HepG2 (cell line): Measurements from ENCODE around the gene FAM162A. TPM values are rescaled to one million over a fixed set of nuclear protein-coding genes. Genes with fewer than 3 reads are reported as not detected.

Experiments
- ATF1 ChIP-seq: IDR thresholded peaks from 2 replicates; pipeline ENCODE4 v1.6.1; 2016; ENCODE audit warnings: mild to moderate bottlenecking, control low read depth
- CAMTA2 ChIP-seq: sonication (generic); formaldehyde crosslinking; IDR thresholded peaks from 2 replicates; pipeline ENCODE4 v1.4.0; 2020; ENCODE audit warnings: mild to moderate bottlenecking, missing genetic modification reagents, borderline replicate concordance
- CREM ChIP-seq, 2 experiments: sonication (generic) in 1 of 2; formaldehyde crosslinking in 1 of 2; IDR thresholded peaks; 2 replicates each; pipeline versions ENCODE4 v1.4.0 to v1.6.1; 2016 to 2020; ENCODE audit warnings: antibody characterized with exemption in 1 of 2, mild to moderate bottlenecking in 1 of 2, missing genetic modification reagents in 1 of 2
- DPF2 ChIP-seq: sonication (generic); formaldehyde crosslinking; IDR thresholded peaks from 2 replicates; pipeline ENCODE4 v1.4.0; 2020; ENCODE audit warnings: mild to moderate bottlenecking, low read depth, missing genetic modification reagents, borderline replicate concordance
- ELF3 ChIP-seq: IDR thresholded peaks from 2 replicates; pipeline ENCODE4 v1.6.1; 2016; ENCODE audit warnings: missing genetic modification reagents, missing compliant biosample characterization
- ELF4 ChIP-seq: sonication (generic); formaldehyde crosslinking; IDR thresholded peaks from 2 replicates; pipeline ENCODE4 v1.5.0; 2020; ENCODE audit warnings: missing genetic modification reagents, mild to moderate bottlenecking, moderate library complexity, borderline replicate concordance
- FIP1L1 ChIP-seq: fragments of 200-400 bp; formaldehyde crosslinking; IDR thresholded peaks from 2 replicates; pipeline ENCODE4 v1.6.1; 2018; ENCODE audit warnings: low read depth, mild to moderate bottlenecking, low read length, moderate library complexity, borderline replicate concordance; ENCODE audit not compliant: insufficient read depth
- FOSL1 ChIP-seq: sonication (generic); formaldehyde crosslinking; IDR thresholded peaks from 2 replicates; pipeline ENCODE4 v1.9.0; 2021; ENCODE audit warnings: missing genetic modification reagents, borderline replicate concordance
- HOXA3 ChIP-seq: sonication (generic); formaldehyde crosslinking; IDR thresholded peaks from 2 replicates; pipeline ENCODE4 v1.5.0; 2020; ENCODE audit warnings: missing genetic modification reagents
- IRF2 ChIP-seq: IDR thresholded peaks from 2 replicates; pipeline ENCODE4 v1.6.1; 2018; ENCODE audit warnings: missing genetic modification reagents, missing compliant biosample characterization
- KAT8 ChIP-seq: IDR thresholded peaks from 2 replicates; pipeline ENCODE4 v1.6.1; 2016; ENCODE audit warnings: missing genetic modification reagents, missing compliant biosample characterization
- NKX3-1 ChIP-seq: sonication (generic); formaldehyde crosslinking; IDR thresholded peaks from 2 replicates; pipeline ENCODE4 v1.5.0; 2020; ENCODE audit warnings: missing genetic modification reagents
- ONECUT2 ChIP-seq: sonication (generic); formaldehyde crosslinking; IDR thresholded peaks from 2 replicates; pipeline ENCODE4 v1.4.0; 2020; ENCODE audit warnings: missing genetic modification reagents
- PHF8 ChIP-seq: sonication (generic); formaldehyde crosslinking; IDR thresholded peaks from 2 replicates; pipeline ENCODE4 v1.5.0; 2020; ENCODE audit warnings: missing genetic modification reagents
- THAP11 ChIP-seq: IDR thresholded peaks from 2 replicates; pipeline ENCODE4 v1.6.1; 2016; ENCODE audit warnings: missing biosample characterization, missing genetic modification reagents
- ZBTB3 ChIP-seq: sonication (generic); formaldehyde crosslinking; IDR thresholded peaks from 2 replicates; pipeline ENCODE4 v1.4.0; 2020; ENCODE audit warnings: low read depth, mild to moderate bottlenecking, moderate library complexity, missing genetic modification reagents, borderline replicate concordance
- ZFP1 ChIP-seq: IDR thresholded peaks from 2 replicates; pipeline ENCODE4 v1.6.1; 2016
- ZFY ChIP-seq: sonication (generic); formaldehyde crosslinking; IDR thresholded peaks from 2 replicates; pipeline ENCODE4 v1.4.0; 2020; ENCODE audit warnings: missing genetic modification reagents
- ZKSCAN5 ChIP-seq: sonication (generic); formaldehyde crosslinking; IDR thresholded peaks from 2 replicates; pipeline ENCODE4 v1.5.1; 2020; ENCODE audit warnings: mild to moderate bottlenecking, missing genetic modification reagents
- ZMYM4 ChIP-seq: sonication (generic); formaldehyde crosslinking; IDR thresholded peaks from 2 replicates; pipeline ENCODE4 v1.8.1; 2023; ENCODE audit warnings: mild to moderate bottlenecking, missing genetic modification reagents
- ZNF12 ChIP-seq: sonication (generic); formaldehyde crosslinking; IDR thresholded peaks from 2 replicates; pipeline ENCODE4 v1.5.0; 2020; ENCODE audit warnings: missing genetic modification reagents
- ZNF563 ChIP-seq: sonication (generic); formaldehyde crosslinking; IDR thresholded peaks from 2 replicates; pipeline ENCODE4 v1.8.0; 2022; ENCODE audit warnings: mild to moderate bottlenecking, moderate library complexity, missing genetic modification reagents
- ZNF644 ChIP-seq: IDR thresholded peaks from 2 replicates; pipeline ENCODE4 v1.6.1; 2016; ENCODE audit warnings: low read depth
- polyA plus RNA-seq, 8 experiments: library from polyadenylated mRNA; depleted of rRNA in 3 of 8; stranded (reverse) in 7 of 8; unstranded in 1 of 8; fragments of >200 nt; fragmentation: Illumina TruSeq in 4 of 8; extraction: Trizol in 4 of 8; gene quantifications; 2 replicates each; pipeline versions ENCODE4 v1.2.1 to v1.2.3, GENCODE V29; 2011 to 2016; ENCODE audit warnings: low read depth in 4 of 8, missing spikeins in 1 of 8, mixed read lengths in 1 of 8; ENCODE audit not compliant: insufficient read depth in 1 of 8
- total RNA-seq, 5 experiments: library from RNA; depleted of rRNA; stranded (reverse); fragments of >200 nt; fragmentation: Illumina TruSeq; extraction: Trizol; gene quantifications; 2 replicates each; pipeline ENCODE4 v1.2.3, GENCODE V29; 2016; ENCODE audit warnings: low read depth in 1 of 5
- TF ChIP-seq, protein P1 (sequence below): IDR thresholded peaks from 2 replicates; pipeline ENCODE4 v1.6.1; 2016; ENCODE audit warnings: mild to moderate bottlenecking
- TF ChIP-seq, protein P2 (sequence below): sonication (generic); formaldehyde crosslinking; IDR thresholded peaks from 2 replicates; pipeline ENCODE4 v1.5.1; 2020; ENCODE audit warnings: missing genetic modification reagents, mild to moderate bottlenecking, borderline replicate concordance
- TF ChIP-seq, protein P3 (sequence below): sonication (generic); formaldehyde crosslinking; IDR thresholded peaks from 2 replicates; pipeline ENCODE4 v1.4.0; 2020; ENCODE audit warnings: missing genetic modification reagents
- TF ChIP-seq, protein P4 (sequence below): IDR thresholded peaks from 2 replicates; pipeline ENCODE4 v1.6.1; 2016

Gene FAM162A
- total and polyA plus RNA-seq, 2 of the 13 experiments (the other 11 are each of a cell fraction or from before 2014, with no cell fraction given): 115 to 155 TPM

DNA sequence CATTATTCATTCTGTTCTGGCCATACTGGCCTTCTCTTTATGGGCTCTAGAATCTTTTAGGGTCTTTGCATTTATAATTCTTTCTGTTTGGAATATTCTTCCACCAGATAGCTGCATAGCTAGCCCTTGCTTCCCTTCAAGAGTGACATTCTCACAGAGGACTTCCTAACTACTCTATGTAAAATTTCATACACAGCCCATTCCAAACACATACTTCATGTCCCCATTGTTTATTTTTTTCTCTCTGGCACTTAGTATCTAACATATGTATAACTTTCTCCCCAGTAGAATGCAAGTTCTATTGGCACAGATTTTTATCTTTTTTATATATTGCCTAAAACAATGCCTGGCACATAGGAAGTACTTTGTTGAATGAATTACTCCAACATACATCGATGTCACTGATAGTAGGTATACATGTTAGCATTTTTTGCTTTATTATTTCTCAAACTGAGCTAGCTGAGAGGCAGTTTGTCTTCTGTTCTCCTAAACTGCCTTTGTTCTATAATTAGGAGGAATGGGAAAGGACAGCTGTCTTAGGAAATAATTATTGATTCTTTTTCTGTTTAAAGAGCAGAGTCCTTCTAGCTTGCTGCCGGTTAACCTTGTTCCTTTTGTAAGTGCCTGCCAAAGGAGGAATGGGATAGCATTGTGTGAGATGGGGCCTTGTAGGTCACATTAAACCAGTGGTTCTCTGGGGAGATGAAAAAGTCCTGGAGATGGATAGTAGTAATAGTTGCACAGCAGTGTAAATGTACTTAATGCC is 7.9 kb downstream of the FAM162A start (continued):
- TF ChIP-seq, protein P1, sequence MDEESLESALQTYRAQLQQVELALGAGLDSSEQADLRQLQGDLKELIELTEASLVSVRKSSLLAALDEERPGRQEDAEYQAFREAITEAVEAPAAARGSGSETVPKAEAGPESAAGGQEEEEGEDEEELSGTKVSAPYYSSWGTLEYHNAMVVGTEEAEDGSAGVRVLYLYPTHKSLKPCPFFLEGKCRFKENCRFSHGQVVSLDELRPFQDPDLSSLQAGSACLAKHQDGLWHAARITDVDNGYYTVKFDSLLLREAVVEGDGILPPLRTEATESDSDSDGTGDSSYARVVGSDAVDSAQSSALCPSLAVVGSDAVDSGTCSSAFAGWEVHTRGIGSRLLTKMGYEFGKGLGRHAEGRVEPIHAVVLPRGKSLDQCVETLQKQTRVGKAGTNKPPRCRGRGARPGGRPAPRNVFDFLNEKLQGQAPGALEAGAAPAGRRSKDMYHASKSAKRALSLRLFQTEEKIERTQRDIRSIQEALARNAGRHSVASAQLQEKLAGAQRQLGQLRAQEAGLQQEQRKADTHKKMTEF (CRISPR knock-in tag): peak; percentile 50; the same call in 1 of the 2 replicates
- TF ChIP-seq, protein P2, sequence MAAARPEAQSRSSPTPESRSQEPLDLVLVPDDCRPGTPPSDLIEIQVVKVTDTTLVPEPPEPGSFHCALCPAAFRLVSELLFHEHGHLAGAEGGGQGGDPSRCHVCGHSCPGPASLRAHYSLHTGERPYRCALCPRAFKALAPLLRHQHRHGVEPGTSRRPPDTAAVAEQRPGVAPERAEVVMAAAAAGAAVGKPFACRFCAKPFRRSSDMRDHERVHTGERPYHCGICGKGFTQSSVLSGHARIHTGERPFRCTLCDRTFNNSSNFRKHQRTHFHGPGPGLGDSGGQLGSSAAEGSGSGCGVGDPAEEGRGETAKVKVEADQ: no peak
- TF ChIP-seq FIP1L1: no peak
- 0 out of 2 replicates have a peak, but pooled peaks have one; percentile 17 for TF ChIP-seq ZFY (CRISPR knock-in tag)
- TF ChIP-seq THAP11 (CRISPR knock-in tag): peak; percentile 66
- peak; percentile 26; the same call in 1 of the 2 replicates for TF ChIP-seq HOXA3
- TF ChIP-seq ZBTB3 (CRISPR knock-in tag): no peak
- TF ChIP-seq, protein P3, sequence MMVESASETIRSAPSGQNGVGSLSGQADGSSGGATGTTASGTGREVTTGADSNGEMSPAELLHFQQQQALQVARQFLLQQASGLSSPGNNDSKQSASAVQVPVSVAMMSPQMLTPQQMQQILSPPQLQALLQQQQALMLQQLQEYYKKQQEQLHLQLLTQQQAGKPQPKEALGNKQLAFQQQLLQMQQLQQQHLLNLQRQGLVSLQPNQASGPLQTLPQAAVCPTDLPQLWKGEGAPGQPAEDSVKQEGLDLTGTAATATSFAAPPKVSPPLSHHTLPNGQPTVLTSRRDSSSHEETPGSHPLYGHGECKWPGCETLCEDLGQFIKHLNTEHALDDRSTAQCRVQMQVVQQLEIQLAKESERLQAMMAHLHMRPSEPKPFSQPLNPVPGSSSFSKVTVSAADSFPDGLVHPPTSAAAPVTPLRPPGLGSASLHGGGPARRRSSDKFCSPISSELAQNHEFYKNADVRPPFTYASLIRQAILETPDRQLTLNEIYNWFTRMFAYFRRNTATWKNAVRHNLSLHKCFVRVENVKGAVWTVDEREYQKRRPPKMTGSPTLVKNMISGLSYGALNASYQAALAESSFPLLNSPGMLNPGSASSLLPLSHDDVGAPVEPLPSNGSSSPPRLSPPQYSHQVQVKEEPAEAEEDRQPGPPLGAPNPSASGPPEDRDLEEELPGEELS (CRISPR knock-in tag): peak; percentile 46; the same call in 1 of the 2 replicates
- TF ChIP-seq ZFP1 (CRISPR knock-in tag): no peak
- peak; percentile 48; the same call in 1 of the 2 replicates for TF ChIP-seq ATF1 (CRISPR knock-in tag)
- TF ChIP-seq ELF4 (CRISPR knock-in tag): no peak
- peak; percentile 58 for TF ChIP-seq ELF3 (CRISPR knock-in tag)
- peak; percentile 43; the same call in 1 of the 2 replicates for TF ChIP-seq ZNF644 (CRISPR knock-in tag)
- TF ChIP-seq PHF8 (CRISPR knock-in tag): no peak
- TF ChIP-seq FOSL1 (CRISPR knock-in tag): no peak
- peak; percentile 45; the same call in 1 of the 2 replicates for TF ChIP-seq KAT8 (CRISPR knock-in tag)
- TF ChIP-seq ZNF563 (CRISPR knock-in tag): no peak
- peak; percentile 58; the same call in 1 of the 2 replicates for TF ChIP-seq ZMYM4 (CRISPR knock-in tag)
- TF ChIP-seq, protein P4, sequence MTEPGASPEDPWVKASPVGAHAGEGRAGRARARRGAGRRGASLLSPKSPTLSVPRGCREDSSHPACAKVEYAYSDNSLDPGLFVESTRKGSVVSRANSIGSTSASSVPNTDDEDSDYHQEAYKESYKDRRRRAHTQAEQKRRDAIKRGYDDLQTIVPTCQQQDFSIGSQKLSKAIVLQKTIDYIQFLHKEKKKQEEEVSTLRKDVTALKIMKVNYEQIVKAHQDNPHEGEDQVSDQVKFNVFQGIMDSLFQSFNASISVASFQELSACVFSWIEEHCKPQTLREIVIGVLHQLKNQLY (CRISPR knock-in tag): no peak
- TF ChIP-seq NKX3-1 (CRISPR knock-in tag): peak; percentile 50; the same call in 1 of the 2 replicates
- peak; percentile 55; the same call in 1 of the 2 replicates for TF ChIP-seq IRF2 (CRISPR knock-in tag)
- TF ChIP-seq CAMTA2 (CRISPR knock-in tag): no peak
- peak; percentile 72 for TF ChIP-seq DPF2 (CRISPR knock-in tag)
- peak; percentile 48; the same call in 1 of the 2 replicates for TF ChIP-seq ZNF12 (CRISPR knock-in tag)
- peak; percentile 96 for TF ChIP-seq ONECUT2 (CRISPR knock-in tag)
- peak; percentile 60; the same call in 1 of the 2 replicates for TF ChIP-seq CREM (IDR thresholded peaks at IDR 0.05)
- TF ChIP-seq CREM (CRISPR knock-in tag; IDR thresholded peaks at IDR 0.05): no peak
- TF ChIP-seq ZKSCAN5: no peak
